Fibroblast of skin of left biceps (primary cell): ENCODE data around the gene PRL.

Experiments
- DNase-seq, 2 experiments: peaks; one replicate each; pipeline ENCODE4 v3.0.0-alpha.2; 2013; ENCODE audit warnings: low read depth in 2 of 2

Gene PRL

DNA sequence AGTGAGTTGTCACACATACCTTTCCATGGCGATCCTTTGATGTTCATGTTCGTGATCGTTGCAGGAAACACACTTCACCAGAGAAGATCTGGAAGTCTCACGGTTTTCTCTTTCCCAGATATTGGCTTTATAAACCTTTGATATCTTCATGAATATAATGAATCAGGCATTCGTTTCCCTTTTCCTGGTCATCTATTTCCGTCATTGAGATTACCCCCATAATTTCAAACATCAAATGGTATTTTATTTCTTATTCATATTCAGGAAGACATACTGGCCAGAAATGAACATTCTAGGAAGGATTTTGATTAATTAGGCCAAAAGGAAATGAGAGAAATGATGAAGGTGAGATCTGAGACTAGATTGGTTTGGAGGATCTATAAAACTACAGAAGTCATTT lies at the start of gene PRL:
Gene PRL, minus strand, starts transcription at position 101 of the 400 bp plus-strand sequence. Its CDS starts 54 bp downstream, at position 47.
- DNase-seq, result no peak

DNA sequence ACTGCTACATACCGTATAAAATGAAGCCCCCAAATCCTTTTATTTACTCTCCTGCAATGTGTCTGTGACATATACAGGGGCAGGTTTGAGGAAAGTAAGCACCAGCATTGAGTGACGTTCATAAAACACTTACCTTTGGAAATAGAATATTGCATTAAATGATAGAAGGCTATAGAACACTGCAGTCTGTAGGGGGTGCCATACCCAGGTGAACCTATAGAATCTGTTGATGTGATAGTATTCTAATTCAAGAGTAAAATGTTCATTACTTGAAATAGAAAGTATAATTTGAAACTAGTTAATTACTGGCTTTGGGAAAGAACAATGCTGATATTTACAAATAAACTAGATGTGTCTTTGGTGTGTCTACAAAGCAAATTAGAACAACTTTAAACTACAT lies 47.0 kb upstream of the PRL start:
- no peak for DNase-seq

DNA sequence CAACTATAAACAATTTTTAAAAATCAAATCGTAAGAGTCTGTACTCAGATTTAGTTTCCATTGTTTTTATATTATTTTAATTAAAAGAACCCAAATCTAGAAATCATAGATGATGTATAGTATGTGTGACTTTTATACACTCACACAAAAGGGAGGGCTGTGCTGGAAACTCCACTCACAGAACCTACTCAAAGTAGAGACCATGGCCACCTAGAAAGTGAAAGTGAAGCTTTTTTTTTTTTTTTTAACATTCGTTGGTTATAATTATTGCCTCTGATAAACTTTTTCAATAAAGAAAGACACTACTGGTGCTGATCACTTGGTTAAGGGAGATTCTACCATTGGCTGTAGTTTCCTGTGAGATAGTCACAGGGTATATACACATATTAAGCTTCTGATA lies 37.9 kb upstream of the PRL start:
- no peak for DNase-seq

DNA sequence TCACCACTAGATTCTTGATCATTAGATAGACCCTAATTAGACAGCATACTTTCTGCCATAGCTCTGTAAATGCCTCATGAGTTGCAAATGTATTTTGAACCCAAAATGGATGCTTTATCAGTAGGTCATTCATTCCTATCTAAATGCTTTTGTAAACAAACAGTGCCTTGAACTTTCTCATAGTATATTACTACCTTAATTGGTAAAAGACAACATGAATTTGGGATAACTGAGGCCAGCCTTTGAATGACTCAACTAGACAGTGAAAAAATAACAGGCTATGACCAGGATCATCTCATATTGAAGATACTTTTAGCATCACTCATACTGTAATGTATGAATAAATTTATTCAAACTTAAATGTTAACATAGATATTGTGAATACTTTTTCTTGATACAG lies 37.0 kb upstream of the PRL start:
- peak in 1 of 2 experiments; percentile 30 for DNase-seq

DNA sequence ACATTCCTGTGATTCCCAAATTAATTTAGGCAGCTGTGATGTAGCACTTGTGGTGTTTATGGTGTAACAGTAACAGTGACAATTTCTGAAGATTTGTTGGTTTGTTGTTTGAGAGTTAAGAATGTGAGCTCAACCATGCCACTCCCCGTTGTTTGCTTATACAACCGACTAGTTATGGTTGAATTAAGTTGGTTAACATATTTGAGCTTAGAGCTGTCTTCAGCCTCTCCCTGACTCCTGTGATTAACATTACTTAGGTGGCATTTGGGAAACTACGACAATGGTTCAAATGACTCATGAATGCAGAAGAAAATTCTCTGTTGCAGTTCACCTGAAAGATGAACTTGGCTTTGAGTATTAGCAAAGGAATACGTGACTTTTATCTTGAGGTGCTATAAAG lies 35.9 kb upstream of the PRL start:
- no peak for DNase-seq

DNA sequence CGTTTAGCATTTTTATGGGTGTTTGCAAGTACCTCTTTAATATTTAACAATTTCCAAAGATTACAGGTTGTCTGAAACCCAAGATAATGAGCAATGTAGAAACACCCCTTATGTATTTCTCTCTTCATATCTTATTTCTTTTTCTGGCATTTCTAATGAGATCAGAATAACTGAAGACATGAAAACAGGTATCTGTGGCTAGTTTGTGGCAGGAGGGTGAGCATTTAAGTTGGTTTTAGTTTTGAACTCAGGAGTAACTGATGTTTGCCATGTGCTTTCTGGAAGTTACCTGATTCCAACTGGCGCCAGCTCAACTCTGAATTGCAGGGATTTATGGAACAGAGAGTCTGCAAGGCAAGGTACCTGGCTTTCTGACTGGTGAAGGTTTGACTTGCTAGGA lies 35.4 kb upstream of the PRL start:
- no peak for DNase-seq

DNA sequence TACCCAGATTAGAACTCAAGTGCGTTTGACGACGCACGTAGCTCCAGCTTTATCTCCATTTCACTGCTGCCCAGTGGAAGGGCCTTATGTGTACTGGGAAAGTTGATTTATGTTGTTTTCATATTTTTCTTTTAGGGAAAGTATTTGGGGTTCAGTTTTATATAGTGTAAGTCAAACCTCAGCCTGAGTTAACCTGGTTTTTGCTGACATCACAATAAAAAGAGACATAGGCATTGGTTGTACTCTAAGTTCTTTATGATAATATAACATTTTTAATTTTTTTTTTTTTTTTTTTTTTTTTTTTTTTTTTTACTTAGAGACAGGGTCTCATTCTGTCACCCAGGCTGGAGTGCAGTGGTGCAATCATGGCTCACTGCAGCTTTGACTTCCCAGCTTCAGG lies 34.1 kb upstream of the PRL start:
- no peak for DNase-seq

DNA sequence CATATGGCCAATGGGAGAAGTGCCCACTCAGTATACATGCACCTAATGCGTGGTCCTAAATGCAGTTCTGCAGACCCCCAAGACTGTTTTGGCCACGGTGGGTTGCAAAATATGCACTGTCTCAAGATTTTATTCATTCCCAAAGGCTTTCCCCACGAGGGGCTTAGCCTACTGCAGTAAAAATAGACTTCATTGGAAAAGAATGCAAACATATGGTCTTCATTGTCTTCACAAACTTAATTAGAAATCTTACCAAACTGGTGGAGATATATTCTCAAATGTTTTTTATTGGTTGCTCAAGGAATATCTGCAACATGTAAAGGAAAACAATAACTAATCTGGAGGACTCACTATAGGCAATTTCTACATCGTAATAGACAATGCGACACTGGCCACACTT lies 31.6 kb upstream of the PRL start:
- DNase-seq, result peak; percentile 56 to 65

DNA sequence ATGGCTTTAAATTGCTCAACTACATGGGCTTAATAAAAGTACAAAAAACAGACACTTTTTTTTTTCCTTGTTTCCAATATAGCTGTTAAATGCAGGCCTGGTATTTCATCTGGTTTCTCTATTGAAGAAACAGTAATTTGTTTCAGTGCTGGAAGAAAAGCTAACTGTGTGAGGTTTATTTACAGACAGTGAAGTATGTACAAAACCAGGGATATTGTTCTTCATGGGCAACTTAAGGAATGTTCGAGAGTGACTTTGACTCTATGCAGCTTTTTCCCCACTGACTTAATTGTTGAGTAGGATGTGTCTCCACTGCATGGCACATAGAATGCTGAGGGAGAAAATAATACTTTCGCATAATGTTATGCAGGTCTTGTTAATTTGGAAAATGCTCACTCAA lies 31.0 kb upstream of the PRL start:
- DNase-seq, result no peak

DNA sequence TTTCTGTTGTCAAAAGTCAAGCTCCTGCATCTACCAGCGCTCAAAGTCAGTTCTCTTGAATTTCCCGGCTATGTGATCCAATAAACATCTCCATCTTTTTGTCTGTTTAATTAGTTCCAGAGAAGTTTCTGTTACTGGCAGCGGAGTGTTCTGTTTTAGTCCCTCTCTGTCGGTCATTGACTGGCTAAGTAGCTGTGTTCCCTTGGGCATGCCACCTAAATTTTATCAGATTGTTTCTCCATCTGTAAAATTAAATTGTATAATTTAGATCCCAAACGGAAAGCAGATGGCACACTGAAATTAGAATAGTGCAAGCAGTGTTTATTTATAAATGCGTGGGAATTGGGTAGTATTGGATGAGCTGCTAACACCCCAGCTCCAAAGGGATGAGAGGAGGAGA lies 29.7 kb upstream of the PRL start:
- no peak for DNase-seq

DNA sequence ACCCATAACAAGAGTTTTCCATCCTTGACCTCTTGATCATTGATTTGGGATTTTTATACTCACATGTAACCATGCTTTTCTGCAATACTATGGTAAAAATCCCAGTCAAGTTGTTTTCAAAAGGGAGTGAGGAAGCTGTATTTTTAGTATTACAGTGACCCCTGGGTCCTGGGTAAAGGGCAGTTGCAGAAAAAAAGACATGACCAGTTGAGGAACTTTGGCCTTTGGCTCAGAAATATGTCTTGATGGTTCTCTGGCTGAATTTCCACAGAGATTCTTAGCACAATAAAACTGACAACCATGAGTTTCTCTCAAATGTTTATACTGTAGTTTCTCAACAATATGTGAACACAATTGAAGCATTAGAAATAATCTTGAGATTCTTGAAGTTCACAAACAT lies 28.6 kb upstream of the PRL start:
- DNase-seq, result no peak

DNA sequence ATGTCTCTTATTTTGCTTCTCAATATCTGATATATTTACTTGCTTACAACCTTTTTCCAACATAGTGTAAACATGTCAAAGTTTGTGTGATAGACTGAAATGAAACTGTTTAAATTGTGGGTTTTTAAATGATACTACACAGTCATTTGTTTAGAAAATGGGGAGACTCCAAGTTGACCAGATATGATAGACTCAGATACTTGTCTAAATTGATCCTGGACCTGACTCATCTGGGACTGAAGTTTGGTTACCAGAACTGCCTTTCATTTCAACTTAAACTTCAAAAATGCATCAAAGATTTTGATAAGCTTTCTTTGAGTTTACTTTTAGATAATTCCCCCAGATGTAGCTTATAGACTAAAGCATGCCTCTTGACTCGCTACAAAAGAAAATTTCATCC lies 27.0 kb upstream of the PRL start:
- DNase-seq, result no peak

DNA sequence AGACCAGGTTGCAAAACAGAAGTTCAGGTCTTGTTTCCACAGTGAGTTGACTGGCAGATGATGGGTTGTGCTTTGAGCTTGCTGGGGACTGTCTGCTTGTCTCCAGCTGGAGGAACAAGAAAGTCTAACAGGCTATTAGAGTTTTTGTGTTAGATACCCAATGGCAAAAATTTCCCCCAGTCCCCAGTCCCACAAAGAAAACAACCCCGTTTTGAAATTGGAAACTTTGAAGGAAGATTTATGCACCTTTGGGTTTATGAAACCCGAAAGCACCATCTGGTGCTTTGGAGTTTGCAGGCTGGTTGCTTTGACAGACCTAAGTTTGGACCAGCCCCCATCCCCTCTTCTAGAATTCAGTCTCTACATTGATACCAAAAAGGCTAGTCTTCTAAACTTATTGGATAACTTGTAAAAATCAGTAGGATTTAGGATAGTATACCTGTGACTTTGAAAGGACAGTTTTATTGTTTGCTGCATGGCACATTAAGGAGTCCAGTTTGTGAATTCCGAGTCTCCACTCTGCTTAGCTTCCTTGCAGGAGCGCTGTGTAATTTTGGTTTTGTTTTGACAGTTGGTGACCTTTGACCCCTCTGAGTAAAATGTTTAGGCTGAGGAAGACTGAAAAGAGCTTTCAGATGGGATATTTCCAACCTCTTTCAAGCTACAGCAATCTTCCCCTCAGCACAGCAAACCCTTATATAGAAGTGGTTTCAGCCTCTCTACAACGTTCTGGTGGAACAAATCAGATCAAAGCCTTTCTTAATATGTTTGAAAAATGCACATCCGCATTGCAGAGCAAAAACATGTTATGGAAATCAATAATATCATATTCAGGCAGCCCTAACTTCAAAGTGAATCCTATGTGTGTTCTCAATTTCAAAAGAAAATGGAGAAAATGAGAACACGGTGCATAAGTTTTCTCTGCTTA lies 25.5 kb upstream of the PRL start:
- DNase-seq, result no peak

DNA sequence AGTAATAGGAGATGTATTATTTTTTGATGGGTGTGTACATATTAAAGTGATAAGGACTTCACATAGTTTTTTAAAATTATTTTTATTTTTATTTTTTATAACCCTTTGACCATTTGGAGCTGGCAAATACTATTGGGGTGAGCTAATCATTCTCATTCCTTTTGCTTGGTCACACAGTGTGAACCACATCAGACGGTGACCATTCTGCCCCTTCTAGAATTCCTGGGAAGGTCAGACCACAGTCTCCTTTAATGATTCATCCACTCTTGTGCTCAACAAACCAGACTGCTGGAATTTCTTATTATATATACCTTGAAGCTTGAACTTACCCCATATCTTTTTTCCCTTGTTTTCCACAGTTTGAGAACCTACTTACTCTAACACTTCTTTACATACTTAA lies 23.9 kb upstream of the PRL start:
- peak; percentile 56 to 61 for DNase-seq

DNA sequence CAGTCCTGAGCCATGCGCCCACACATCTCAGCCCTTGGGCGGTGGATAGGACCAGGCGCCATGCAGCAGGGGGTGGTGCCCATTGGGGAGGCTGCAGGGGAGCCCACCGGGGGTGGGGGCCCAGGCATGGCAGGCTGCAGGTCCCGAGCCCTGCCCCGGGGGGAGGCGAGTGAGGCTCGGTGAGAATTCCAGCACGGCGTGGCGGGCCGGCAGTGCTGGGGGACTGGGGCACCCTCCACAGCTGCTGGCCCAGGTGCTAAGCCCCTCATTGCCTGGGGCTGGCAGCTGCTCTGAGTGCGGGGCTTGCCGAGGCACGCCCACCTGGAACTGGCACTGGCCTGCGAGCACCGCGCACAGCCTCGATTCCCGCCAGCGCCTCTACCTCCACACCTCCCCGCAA lies 21.6 kb upstream of the PRL start:
- DNase-seq, result no peak

DNA sequence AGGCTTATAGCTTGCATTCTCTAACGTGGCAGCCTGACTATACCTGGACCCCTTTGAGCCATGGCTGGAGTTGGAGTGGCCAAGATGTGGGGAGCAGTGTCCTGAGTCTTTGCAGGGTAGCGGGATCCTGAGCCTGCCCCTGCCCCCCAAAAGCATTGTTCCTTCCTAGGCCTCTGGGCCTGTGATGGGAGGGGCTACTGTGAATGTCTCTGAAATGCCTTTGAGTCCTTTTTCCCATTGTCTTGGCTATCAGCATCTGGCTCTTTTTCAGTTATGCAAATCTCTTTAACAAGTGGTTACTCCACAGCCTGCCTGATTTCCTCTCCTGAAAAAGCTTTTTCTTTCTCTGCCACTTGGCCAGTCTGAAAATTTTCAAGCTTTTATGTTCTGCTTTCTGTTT lies 17.0 kb upstream of the PRL start:
- DNase-seq, result no peak

DNA sequence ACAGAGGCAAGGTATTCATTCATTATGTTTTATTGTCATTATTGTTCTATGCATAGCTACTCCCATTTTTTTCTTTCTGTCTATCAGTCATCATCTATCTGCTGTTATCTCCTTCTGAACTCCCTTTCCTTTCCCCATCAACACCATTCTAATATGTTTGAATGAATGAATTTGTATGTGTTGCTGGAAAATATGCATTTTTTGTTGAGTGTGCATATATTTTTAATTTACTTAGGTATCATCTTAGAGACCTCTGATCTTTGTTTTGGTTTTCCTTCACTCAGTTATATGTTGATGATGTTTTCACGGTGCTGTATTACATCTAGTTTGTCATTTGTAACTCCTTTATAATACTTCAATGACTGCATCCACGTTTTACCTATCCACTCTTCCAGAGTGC lies 12.1 kb upstream of the PRL start:
- no peak for DNase-seq

DNA sequence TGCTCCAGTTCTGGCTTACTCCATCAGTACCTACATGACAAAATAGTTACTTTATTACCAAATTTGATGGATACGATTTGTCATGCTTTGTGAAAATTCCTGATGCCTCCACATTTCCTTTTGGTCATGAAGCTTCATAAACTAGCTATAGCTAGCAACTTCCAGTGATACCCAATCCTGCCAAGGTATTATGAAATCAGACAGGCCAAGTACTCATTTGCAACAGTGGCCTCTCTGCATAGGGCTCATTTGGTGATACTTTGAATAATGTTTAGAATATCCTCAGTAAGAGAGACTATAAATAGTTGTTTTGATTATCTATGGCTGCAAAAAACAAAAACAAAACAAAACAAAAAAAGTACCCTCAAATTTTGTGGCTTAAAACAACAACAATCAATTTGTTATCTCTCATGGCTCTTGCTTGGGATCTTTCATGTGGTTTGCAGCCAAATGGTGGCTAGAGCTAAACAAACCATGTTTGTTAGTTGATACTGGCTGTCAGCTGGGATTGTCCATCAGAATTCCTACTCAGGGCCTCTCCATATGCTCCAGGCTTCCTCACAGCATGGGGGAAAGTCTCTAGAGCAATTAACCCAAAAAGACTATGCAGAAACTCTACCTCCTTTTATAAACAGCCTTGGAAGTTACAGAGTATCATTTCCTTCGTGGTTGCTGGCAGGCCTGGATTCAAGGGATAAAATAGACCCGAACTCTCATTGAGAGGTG lies 10.1 kb upstream of the PRL start:
- no peak for DNase-seq

DNA sequence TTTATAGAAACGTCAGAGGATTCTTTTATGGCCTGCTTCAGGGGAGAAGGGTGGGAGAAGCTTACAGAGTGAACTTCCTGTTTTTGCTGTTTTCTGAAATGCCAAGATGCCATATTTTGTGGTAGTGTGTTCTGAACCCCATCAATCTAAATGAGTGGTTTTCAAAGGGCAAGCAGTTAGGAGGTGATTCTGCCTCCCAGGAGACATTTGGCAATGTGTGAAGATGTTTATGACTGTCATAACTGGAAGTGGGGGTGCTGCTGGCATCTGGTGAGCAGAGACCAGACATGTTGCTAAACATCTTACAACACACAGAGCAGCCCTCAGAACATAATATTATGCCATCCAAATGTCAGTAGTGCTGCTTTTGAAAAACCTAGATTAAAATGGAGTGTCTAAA lies 6.0 kb upstream of the PRL start:
- no peak for DNase-seq

DNA sequence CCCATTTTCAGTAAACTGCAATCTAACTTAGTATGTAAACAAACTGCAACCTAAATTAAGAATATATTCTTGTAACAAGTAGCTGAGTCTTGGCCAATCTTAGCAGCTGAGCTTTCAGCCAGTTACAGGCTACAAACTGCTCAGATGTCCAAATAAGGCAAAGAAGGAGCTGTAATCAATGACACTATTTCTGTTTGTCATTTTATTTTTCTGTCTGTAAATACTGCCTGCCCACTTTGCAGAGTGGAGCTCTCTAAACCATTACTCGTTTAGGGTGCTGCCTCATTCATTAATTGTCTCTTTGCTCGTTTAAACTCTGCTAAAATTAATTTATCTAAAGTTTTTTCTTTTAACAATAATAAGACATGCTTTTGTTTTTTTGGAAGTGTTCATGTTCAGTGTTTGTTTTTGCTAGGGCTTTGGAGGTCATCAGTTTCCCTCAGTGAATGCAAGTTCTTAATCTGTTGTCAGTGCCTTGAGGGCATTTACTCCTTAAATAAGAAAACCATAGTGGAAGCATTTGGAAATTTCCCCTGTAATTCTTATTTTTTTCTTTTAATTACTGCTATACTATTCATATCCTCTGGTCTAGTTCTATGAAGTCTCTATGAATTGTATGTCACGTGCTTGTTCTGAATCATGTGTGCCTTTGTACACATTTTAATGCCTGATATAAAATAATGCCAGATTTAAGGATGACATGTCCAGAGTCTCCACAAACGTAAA lies 3.6 kb upstream of the PRL start:
- DNase-seq, result no peak

DNA sequence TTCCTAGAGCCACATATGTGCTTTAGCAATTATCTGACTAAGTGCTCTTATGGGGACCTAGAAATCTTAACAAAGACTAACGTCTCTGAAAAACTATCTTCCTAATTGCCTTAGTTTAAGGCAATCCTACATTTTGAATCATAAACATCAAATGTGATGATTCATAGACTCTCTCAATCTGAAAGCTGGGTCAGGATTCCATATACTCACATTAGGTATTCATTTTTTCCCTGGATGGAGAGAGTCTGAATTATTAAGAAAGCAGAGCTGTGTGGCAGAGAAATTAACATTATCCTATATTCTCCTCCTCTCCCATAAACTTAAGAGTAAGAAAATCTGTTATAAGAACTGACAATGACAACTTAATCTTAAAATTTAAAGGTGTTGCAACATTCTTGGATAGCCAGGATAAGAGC lies 1.6 kb upstream of the PRL start:
- peak in 1 of 2 experiments; percentile 22 for DNase-seq

DNA sequence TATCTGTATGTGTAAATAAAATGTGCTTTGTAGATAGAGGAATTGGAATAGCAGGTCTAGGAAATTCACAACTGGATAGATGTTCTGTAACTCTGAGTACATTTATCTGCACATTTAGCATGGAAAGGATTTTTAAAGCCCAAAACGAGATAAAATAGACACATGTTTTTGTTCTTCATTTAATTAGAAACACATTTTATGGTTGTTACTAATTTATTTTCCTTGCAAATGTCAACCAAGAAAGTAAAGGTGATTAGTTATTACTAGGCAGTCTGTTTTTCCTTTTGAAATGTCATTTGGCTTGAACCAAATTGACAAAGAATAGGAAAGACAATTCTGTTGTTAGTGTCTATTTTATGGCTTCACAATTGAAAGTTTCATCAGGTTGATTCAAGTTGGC lies 769 bp downstream of the PRL start:
- no peak for DNase-seq

DNA sequence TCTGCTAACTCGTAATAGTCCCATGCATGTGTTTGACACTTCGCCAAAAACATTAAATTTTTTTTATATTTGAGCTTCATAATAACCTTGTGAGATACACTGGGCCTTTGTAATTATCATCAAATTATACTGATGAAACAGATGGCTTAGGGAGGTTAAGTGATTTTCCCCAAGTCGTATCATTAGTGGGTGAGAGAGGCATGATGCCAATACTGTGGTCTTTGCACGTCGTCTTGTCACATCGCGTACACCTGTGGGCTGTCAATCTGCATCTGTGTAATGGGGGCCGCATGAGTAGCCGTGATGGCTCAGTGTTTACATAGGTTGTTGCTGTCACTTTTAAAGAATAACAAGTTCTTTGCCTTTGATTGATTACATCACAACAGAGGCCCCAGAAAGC lies 1.7 kb downstream of the PRL start:
- no peak for DNase-seq
